Measurements from ENCODE around the gene TCEANC.

TCEANC gene

GRCh38 chrX:13692771-13693231 lies 39.9 kb downstream of the TCEANC start:
- no peak for DNase-seq (ENCODE audit: low spot score)

- no peak for DNase-seq (ENCODE audit: low spot score)
Measured at GRCh38 chrX:13693341-13693961, 40.5 kb downstream of the TCEANC start.

GRCh38 chrX:13694359-13694758 lies 41.4 kb downstream of the TCEANC start:
- DNase-seq (ENCODE audit: low spot score) = no peak

GRCh38 chrX:13694983-13695382 lies 42.0 kb downstream of the TCEANC start:
- DNase-seq (ENCODE audit: low spot score) = no peak

- no peak for DNase-seq (ENCODE audit: low spot score)
Measured at GRCh38 chrX:13695601-13696115, 42.7 kb downstream of the TCEANC start.

GRCh38 chrX:13697455-13697854 lies 44.5 kb downstream of the TCEANC start:
- DNase-seq (ENCODE audit: low spot score) = no peak

- DNase-seq (ENCODE audit: low spot score) = no peak
Measured at GRCh38 chrX:13697976-13698375, 45.0 kb downstream of the TCEANC start.

GRCh38 chrX:13698432-13698831 lies 45.5 kb downstream of the TCEANC start:
- no peak for DNase-seq (ENCODE audit: low spot score)

GRCh38 chrX:13699183-13699826 lies 46.4 kb downstream of the TCEANC start:
- no peak for DNase-seq (ENCODE audit: low spot score)

GRCh38 chrX:13700380-13700779 lies 47.4 kb downstream of the TCEANC start:
- no peak for DNase-seq (ENCODE audit: low spot score)

- DNase-seq (ENCODE audit: low spot score) = no peak
Measured at GRCh38 chrX:13702111-13702789, 49.3 kb downstream of the TCEANC start.

GRCh38 chrX:13703135-13703534 lies 50.2 kb downstream of the TCEANC start:
- no peak for DNase-seq (ENCODE audit: low spot score)

GRCh38 chrX:13703589-13703988 lies 50.6 kb downstream of the TCEANC start:
- DNase-seq (ENCODE audit: low spot score) = no peak

- DNase-seq (ENCODE audit: low spot score) = no peak
Measured at GRCh38 chrX:13711141-13711540, 58.2 kb downstream of the TCEANC start.

All from cerebellar cortex (tissue), 1 donor.